Thoracic aorta (tissue), 2 donors: ENCODE data around the gene CCZ1B. TPM values are rescaled to one million over a fixed set of nuclear protein-coding genes. Genes with fewer than 3 reads are reported as not detected.
A peak's percentile ranks its signal among the peaks of the same experiment; 100 is the strongest.
"Not testable (repeated sequence)": the region's sequence is repeated elsewhere in the genome, so short reads cannot be mapped to it uniquely, and the experiment has no call there.

ENCODE experiments used
- ATAC-seq: fragments of 150-250 bp; one replicate; pipeline ENCODE4 v1.8.0; 2017; ENCODE audit warnings: low read depth; ENCODE audit not compliant: insufficient number of reproducible peaks, low FRiP score
- DNase-seq: peaks from one replicate; pipeline ENCODE4 v3.0.0-alpha.2; 2020; ENCODE audit warnings: low spot score
- H3K27ac ChIP-seq, 2 donors: fragments of 200-600 bp; sonication (generic); 1 replicate in 1 of 2; 2 replicates in 1 of 2; pipeline ENCODE4 v1.5.1; 2016; ENCODE audit warnings: mild to moderate bottlenecking in 2 of 2, moderate library complexity in 2 of 2
- H3K27me3 ChIP-seq: fragments of 200-600 bp; sonication (generic); replicated peaks from 2 replicates; pipeline ENCODE4 v1.6.0; 2016; ENCODE audit warnings: mild to moderate bottlenecking; ENCODE audit not compliant: insufficient read depth
- H3K36me3 ChIP-seq: fragments of 200-600 bp; sonication (generic); one replicate; pipeline ENCODE4 v1.5.1; 2016
- H3K4me1 ChIP-seq, 2 donors: fragments of 200-600 bp; sonication (generic); 1 replicate in 1 of 2; 2 replicates in 1 of 2; pipeline versions ENCODE4 v1.5.1 to v1.6.0; 2016; ENCODE audit warnings: low read depth in 2 of 2, mild to moderate bottlenecking in 1 of 2; ENCODE audit not compliant: control insufficient read depth in 1 of 2
- H3K4me3 ChIP-seq: fragments of 200-600 bp; sonication (generic); 2 replicates; pipeline ENCODE4 v1.5.1; 2016; ENCODE audit warnings: mild to moderate bottlenecking
- H3K9me3 ChIP-seq: fragments of 200-600 bp; sonication (generic); 2 replicates; pipeline ENCODE4 v1.5.1; 2016
- total RNA-seq, 2 donors: library from RNA; depleted of rRNA; stranded (reverse); fragments of >200 nt; gene quantifications; one replicate each; pipeline versions ENCODE4 v1.1.0 to v1.2.3, GENCODE V29; 2016

The CCZ1B gene
- total RNA-seq, 2 donors from 2014 or later = 33.7 to 76.2 TPM

GRCh38 chr7:6799887-6800286 is 26.2 kb downstream of the CCZ1B start:
- not testable (repeated sequence) for H3K9me3 ChIP-seq, H3K4me1 ChIP-seq, H3K27ac ChIP-seq, H3K4me3 ChIP-seq, ATAC-seq, H3K36me3 ChIP-seq, DNase-seq, H3K27me3 ChIP-seq

- not testable (repeated sequence) for DNase-seq, H3K4me1 ChIP-seq, H3K4me3 ChIP-seq, H3K9me3 ChIP-seq, H3K27me3 ChIP-seq, H3K27ac ChIP-seq, ATAC-seq, H3K36me3 ChIP-seq
Measured at GRCh38 chr7:6798047-6798446, 28.0 kb downstream of the CCZ1B start.

GRCh38 chr7:6797218-6797617 is 28.9 kb downstream of the CCZ1B start:
- not testable (repeated sequence) for ATAC-seq, H3K27me3 ChIP-seq

GRCh38 chr7:6794276-6794675 is 31.8 kb downstream of the CCZ1B start:
- H3K9me3 ChIP-seq, H3K4me1 ChIP-seq, H3K27me3 ChIP-seq, H3K4me3 ChIP-seq, DNase-seq, H3K36me3 ChIP-seq, H3K27ac ChIP-seq, ATAC-seq: not testable (repeated sequence)

More at GRCh38 chr7:6797218-6797617, 28.9 kb downstream of the CCZ1B start:
- H3K4me1 ChIP-seq, H3K9me3 ChIP-seq, H3K4me3 ChIP-seq, DNase-seq, H3K27ac ChIP-seq, H3K36me3 ChIP-seq: not testable (repeated sequence)

GRCh38 chr7:6792113-6792872 is 33.8 kb downstream of the CCZ1B start:
- DNase-seq, H3K9me3 ChIP-seq, H3K27me3 ChIP-seq, H3K4me3 ChIP-seq, ATAC-seq, H3K36me3 ChIP-seq, H3K4me1 ChIP-seq, H3K27ac ChIP-seq: not testable (repeated sequence)

- not testable (repeated sequence) for H3K4me3 ChIP-seq, H3K27me3 ChIP-seq, ATAC-seq, H3K36me3 ChIP-seq, H3K9me3 ChIP-seq, H3K4me1 ChIP-seq, DNase-seq, H3K27ac ChIP-seq
Measured at GRCh38 chr7:6789353-6789752, 36.7 kb downstream of the CCZ1B start.

GRCh38 chr7:6781581-6781980 is 44.5 kb downstream of the CCZ1B start:
- not testable (repeated sequence) for H3K4me1 ChIP-seq, DNase-seq, ATAC-seq, H3K4me3 ChIP-seq, H3K9me3 ChIP-seq, H3K27me3 ChIP-seq, H3K36me3 ChIP-seq, H3K27ac ChIP-seq

- not testable (repeated sequence) for DNase-seq, H3K27ac ChIP-seq, H3K4me1 ChIP-seq, H3K9me3 ChIP-seq, H3K4me3 ChIP-seq, ATAC-seq, H3K27me3 ChIP-seq, H3K36me3 ChIP-seq
Measured at GRCh38 chr7:6761186-6761585, 64.9 kb downstream of the CCZ1B start.

GRCh38 chr7:6753964-6754363 is 72.1 kb downstream of the CCZ1B start, which contains the start of gene RSPH10B2:
TSS of gene RSPH10B2 (plus strand) at chr7:6754103. CDS start at chr7:6757678, 3,575 bp downstream.
- H3K27ac ChIP-seq, H3K4me1 ChIP-seq, DNase-seq, H3K27me3 ChIP-seq, H3K36me3 ChIP-seq, ATAC-seq, H3K9me3 ChIP-seq: not testable (repeated sequence)
- H3K4me3 ChIP-seq = peak within 1 kb of the TSS; percentile 42

- H3K36me3 ChIP-seq, H3K27ac ChIP-seq, ATAC-seq: not testable (repeated sequence)
Measured at GRCh38 chr7:6750173-6750572, 75.9 kb downstream of the CCZ1B start.

GRCh38 chr7:6749335-6749734 is 76.7 kb downstream of the CCZ1B start:
- not testable (repeated sequence) for H3K27ac ChIP-seq, H3K27me3 ChIP-seq, H3K9me3 ChIP-seq, H3K4me1 ChIP-seq, DNase-seq, ATAC-seq, H3K36me3 ChIP-seq, H3K4me3 ChIP-seq

More at GRCh38 chr7:6750173-6750572, 75.9 kb downstream of the CCZ1B start:
- H3K4me1 ChIP-seq, H3K4me3 ChIP-seq, DNase-seq, H3K9me3 ChIP-seq, H3K27me3 ChIP-seq: not testable (repeated sequence)
